HL-60/S4 (cell line): ENCODE measurements around the gene NGF.

Source experiments
- in situ Hi-C: fragments of 300-500 bp; cut with MboI; formaldehyde crosslinking; loops from 2 replicates; pipeline ENCODE4 v1.14.3; 2022; ENCODE audit warnings: low sequenced_read_pairs

The NGF gene

GRCh38 chr1:115337276-115337632 lies 795 bp downstream of the NGF start:
- in situ Hi-C loops, result no loop called here

DNA sequence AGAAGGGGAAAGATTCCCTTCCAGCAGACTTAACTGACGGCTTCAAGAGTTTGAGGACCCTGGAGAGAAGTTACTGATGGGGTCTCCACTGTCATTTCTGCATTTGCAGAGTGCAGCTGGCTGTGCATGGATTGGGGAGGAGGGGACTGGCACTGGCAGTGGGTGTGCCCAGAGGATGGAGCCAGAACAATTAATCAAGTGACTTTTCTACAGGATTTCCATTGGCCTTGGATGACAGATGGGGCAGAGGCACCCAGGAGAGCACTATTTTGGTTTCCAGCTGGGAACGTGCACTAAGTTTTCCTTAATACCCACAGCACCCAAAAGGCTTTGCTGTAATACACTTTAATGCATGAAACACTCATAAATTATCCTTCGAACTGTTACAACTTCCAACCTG lies 1.3 kb downstream of the NGF start:
- in situ Hi-C loops, result no loop called here

DNA sequence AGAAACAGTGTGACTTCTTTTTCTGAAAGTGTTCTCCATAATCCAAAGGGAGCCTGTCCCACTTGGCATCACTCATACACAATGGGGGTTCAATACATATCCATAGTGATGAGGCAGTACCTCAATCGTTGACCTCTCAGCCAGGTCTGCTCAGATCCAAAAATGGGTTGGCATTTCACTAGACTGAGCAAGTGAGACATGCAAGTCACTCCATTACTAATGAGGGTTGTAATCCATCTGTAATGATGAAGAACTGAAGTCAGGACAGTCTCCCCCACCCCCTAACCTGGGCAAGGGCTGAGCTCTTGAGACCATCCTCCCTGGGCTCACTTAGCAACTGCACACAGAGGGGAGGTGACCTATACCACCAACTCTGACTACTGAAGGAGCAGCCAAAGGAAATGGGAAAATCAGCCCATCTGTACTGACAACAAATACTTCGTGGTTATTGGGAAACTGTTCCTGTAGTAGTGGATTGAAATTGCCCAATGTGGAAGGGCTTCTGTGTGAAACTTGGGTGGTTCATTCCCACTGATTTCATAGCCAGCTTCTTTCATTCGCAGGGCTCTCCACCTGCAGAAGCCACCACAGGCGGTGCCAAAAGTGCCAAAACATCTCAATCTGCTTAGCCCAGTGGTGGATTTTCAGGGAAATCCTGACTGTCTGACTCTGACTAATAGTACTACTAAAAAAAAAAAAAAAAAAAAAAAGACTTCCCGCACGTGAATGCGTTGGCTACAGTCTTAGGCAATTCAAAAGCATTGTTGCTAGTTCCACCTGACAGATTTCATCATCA lies 5.0 kb downstream of the NGF start:
- in situ Hi-C loops, result no loop called here

DNA sequence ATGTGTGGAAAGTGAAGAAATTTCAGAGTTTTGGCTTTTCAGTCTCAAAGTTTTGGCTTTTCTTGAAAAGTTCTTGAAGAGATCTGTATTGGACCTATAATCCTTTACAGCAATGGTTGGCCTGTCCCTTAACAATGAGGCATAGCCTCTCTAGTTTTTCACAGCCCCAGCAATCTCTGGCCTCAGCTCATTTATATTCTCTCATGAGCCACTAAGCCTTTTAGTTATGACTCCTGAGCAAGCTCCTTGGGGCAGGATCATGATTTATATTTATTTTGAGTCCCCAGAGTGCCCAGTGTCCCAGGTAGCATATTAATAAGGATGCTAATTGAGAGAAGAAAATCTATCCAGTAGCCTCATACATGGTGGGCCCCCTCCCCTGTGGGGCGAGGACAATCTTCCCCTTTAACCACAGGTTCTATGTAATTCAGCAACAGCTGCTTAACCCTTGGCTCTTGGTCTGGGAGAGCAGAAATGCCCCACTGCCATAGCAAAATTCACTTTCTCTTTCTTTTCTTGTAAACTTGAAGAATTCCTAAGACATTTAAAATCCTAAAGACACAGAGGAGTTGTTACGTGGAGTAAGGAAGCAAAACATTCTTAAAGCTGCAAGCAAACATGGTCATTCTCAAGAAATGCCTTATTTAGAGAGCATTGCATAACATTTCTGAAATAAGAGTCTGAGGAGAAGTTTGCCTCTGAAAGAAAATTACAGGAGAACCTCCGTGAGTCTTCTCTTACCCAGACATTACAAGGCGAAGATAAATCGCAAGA lies 6.3 kb downstream of the NGF start:
- in situ Hi-C loops, result no loop called here

- in situ Hi-C loops, result no loop called here
These were observed 7.5 kb downstream of the NGF start for GRCh38 chr1:115330480-115331013.

GRCh38 chr1:115329965-115330364 lies 8.1 kb downstream of the NGF start:
- in situ Hi-C loops, result no loop called here

GRCh38 chr1:115327270-115327669 lies 10.8 kb downstream of the NGF start:
- in situ Hi-C loops, result no loop called here

GRCh38 chr1:115326419-115326818 lies 11.6 kb downstream of the NGF start:
- in situ Hi-C loops, result no loop called here

- in situ Hi-C loops, result no loop called here
These were observed 12.2 kb downstream of the NGF start for GRCh38 chr1:115325874-115326273.

GRCh38 chr1:115324649-115325420 lies 13.2 kb downstream of the NGF start:
- in situ Hi-C loops, result no loop called here

DNA sequence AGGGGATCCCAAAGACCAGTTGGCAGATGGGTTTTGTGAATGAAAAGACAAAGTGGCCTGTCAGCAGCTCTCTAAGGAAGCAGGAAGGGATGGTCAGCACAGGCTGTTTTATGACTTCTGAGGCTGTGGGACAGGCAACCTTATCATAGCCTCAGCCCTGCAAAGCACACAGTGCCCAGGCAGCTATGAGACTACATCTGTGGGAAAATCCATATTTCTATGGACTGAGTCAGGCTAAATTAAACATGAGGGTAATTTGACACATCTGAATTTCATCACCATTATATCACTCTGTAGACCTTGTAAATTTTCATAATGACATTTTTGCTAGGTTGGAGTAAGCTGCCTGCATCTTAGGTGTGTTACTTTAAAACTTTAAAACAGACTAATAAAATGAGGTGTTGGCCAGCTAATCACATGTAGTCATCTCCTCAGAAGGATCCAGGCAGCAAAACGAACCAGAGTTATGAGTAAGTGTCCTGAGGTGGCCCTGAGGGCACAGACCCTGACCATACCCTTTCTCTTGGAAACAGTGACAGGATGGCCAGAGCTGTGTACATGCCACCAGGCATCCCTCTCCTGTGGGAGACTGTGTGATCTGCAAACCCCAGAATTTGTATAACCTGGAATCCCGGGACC lies 14.6 kb downstream of the NGF start:
- in situ Hi-C loops, result no loop called here

GRCh38 chr1:115322631-115323030 lies 15.4 kb downstream of the NGF start:
- in situ Hi-C loops, result no loop called here

DNA sequence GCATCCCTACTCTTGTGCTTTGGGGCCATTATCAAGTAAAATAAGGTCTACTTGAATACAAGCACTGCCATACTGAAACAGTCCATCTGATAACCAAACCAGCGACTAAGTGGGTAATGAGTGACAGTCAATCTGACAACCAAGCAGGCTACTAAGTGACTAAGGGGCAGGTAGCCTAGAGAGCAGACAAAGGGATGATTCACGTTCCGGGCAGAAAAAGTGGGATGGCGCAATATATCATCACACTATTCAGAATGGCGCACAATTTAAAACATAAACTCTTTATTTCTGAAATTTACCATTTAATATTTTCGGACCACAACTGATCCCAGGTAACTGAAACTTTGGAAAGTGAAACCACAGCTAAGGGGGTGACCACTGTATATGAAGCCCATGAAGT lies 17.7 kb downstream of the NGF start:
- in situ Hi-C loops, result no loop called here

- in situ Hi-C loops, result no loop called here
These were observed 18.3 kb downstream of the NGF start for GRCh38 chr1:115319706-115320105.

DNA sequence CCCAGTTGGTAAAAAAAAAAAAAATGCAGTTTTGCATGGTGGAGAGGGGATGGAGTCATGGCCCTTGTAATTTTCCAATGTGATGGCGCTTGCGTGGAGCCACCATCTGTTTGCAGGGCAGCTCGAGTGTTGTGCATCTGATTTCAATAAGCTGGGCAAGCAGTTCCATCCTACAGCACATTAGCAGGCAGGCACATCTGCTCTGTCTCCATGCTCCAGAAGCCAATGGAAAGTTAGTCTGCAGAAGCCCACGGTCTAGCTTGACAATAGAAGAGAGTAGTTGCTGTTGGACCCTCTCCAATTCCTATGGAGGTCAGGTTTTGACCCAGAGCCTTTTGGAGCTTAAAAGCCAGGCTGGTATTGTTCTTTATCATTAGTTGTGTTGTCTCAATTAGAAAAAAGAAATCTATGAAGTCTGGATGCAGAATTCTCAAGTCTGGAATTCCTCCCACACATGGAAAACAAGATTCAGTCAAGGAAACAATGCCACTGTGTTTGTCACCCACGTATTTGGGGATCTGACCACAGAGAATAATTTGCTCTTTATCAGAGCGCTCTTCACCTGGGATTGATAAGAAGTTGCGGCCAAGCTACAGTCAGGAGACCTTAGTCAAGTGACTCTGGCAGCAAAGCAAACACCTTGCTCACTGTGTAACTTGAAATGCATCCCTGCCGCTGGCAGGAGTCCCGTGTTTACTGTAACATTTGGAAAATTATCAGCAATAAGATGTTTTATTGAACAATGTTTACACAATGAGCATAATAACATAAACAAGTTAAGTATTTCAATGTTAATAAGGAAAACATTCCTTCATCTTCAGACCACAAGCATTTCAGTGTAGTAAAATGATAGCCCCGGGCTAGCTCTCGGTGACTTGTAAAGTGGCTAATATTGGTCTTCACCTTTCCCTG lies 20.7 kb downstream of the NGF start:
- in situ Hi-C loops, result no loop called here

DNA sequence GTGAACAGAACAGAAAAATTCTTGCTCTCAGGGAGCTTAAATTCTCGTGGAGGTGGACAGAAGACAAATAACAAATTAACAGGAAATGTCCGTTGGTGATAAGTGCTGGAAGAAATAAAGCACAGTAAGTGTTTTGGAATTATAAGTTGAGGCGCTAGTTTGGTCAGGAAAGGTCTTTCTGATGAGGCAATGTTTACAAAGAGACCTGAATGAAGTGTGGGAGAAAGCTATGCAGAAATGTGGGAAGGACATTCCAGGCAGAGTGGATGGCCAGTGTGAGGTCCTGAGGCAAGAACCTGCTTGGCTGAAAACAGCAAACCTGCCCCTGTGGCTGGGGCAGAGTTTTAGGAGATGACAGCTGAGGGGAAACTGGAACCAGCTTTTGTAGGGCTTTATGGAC lies 23.3 kb downstream of the NGF start:
- in situ Hi-C loops, result no loop called here

DNA sequence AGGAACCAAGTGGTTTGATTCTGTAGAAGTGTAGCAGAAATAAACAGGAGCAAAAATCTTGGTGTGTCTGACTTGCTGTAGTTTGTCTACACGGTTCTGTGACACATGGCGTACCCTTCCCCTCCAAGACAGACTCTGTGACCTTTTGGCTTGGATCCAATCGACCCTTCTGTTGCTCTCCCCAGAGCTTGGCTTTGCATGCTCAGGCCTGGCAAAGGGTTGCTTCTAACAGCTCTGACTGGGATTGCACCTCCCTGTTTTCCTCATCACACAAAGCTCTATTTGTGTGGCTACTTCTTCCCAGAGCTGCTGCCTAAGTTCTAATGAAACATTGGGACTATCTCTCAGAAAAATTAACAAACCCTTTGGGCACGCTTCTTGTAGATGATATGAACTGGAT lies 24.0 kb downstream of the NGF start:
- in situ Hi-C loops, result no loop called here

DNA sequence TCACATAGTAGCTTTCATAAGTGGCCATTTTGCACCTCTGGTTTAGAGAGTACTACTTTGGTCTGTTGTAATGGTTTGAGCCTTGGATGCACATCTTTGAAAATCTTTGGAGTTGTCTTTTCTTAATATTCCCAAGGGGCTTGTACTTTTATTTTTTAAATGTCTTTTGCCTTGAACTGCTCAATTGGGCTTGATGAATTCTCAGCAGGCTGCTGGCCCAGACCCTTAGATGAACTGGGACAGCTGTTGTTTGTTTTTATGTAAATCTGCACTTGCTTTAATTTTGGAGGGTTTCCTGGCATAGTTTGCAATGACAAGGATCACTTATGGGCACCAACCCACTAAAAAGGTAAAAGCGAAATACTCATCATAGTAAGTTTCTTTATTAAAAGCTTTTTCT lies 24.9 kb downstream of the NGF start:
- in situ Hi-C loops, result no loop called here

- in situ Hi-C loops, result no loop called here
These were observed 25.3 kb downstream of the NGF start for GRCh38 chr1:115312742-115313141.

GRCh38 chr1:115311474-115311989 lies 26.5 kb downstream of the NGF start:
- in situ Hi-C loops, result no loop called here
